NOMO-1 treated with dmso at 0.1 percent for 144 hours (cell line): Measurements from ENCODE around the gene AFAP1L1.
"Not testable (repeated sequence)": the region's sequence is repeated elsewhere in the genome, so short reads cannot be mapped to it uniquely, and the experiment has no call there.

ENCODE experiments used
- DNase-seq: peaks from one replicate; lab custom pipeline; 2025; ENCODE audit not compliant: unreplicated experiment; lab: John Stamatoyannopoulos, UW

AFAP1L1 gene

GRCh38 chr5:149260761-149261160 lies 10.9 kb upstream of the AFAP1L1 start:
- no peak for DNase-seq

DNA sequence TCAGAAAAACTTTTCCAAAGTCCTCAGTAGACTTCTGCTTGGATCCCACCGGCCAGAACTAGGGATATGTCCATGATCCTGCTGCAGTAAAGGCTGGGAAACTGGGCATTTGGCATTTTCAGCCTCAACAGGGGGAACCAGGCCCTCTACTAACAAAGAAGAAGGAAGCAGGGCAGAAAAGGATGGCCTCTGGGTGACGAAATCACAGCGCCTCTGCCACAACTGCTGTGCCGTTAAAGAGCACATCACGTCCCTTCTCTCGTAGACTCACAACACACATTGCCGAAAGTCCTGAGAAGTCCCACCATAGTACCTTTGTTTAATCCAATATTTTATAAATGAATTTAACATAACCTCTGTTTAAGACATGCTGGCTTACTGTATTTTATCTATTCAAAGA lies 10.4 kb upstream of the AFAP1L1 start:
- no peak for DNase-seq

- DNase-seq: no peak
Observed at GRCh38 chr5:149262315-149262714, 9.3 kb upstream of the AFAP1L1 start.

DNA sequence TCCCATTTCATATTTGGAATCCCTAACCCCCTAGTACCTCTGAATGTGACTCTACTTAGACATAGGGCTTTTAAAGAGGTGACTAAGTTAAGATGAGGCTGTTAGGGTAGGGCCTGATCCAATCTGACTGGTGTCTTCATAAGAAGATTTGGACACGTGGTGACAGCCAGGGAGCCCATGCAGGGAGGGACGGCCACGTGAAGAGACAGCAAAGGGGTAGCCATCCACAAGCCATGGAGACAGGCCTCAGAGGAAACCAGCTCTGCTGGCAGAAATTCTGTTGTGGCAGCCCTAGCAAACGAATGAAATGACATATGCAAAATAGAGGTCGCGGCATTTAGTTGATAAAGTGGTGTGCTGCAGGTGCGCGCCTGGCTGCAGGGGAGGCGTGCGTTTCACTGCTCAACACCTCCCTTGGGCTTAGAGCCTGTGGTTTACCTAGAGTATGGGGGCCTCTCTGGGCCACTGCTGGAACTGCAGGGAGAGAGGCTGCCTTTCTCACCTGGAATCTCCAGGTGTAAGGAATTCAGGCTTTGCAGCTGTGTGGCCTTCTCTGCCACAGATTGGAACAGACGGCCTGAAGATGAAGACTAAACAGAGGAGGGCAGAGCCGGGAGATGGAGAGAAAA lies 7.1 kb upstream of the AFAP1L1 start:
- no peak for DNase-seq

GRCh38 chr5:149265068-149265465 lies 6.6 kb upstream of the AFAP1L1 start:
- no peak for DNase-seq

DNA sequence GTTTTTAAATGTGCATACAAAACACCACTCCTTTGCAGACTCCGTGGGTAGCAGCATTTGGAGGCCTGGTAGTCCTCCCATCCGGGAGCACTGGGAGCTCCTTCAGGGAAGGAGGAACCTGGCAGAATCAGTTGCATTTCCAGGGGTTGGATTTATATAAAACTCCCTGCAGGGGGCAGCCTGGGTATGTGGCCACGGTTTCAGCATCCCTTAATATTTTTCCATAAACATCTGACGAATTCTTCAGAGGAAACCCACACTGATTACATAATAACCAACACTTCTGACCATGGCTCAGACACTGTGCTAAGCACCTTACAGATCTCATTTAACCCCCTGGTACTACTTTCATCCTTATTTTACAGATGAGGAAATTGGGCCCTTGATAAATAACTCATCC lies 6.1 kb upstream of the AFAP1L1 start:
- no peak for DNase-seq

- DNase-seq: no peak
Observed at GRCh38 chr5:149267241-149267973, 4.3 kb upstream of the AFAP1L1 start.

GRCh38 chr5:149268928-149269557 lies 2.6 kb upstream of the AFAP1L1 start:
- no peak for DNase-seq

GRCh38 chr5:149271195-149271715 lies 404 bp upstream of the AFAP1L1 start:
- no peak for DNase-seq

- not testable (repeated sequence) for DNase-seq
Observed at GRCh38 chr5:149272781-149273180, 1.1 kb downstream of the AFAP1L1 start.

GRCh38 chr5:149273237-149273636 lies 1.6 kb downstream of the AFAP1L1 start:
- no peak for DNase-seq

- no peak for DNase-seq
Observed at GRCh38 chr5:149273950-149274349, 2.3 kb downstream of the AFAP1L1 start.

GRCh38 chr5:149274939-149275338 lies 3.3 kb downstream of the AFAP1L1 start:
- DNase-seq: no peak

DNA sequence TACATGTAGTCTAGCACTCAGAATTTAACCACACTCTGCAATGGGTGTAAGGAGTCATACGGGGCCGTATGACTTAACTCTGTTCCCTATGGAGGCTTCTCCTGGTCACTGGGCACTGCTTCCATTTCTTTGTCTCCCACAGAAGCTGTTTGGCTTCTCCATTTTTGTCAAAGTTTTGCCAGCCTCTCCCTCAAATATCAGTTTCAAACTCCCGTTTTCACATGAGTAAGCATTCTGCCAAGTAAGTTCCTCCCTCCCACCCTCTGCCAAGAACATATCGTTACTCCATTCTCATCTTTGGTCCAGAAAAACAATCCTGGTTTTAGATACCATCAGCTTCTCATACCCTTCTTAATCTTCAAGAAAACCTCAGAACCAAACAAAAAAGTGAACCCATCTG lies 6.1 kb downstream of the AFAP1L1 start:
- no peak for DNase-seq

- no peak for DNase-seq
Observed at GRCh38 chr5:149278451-149279210, 7.0 kb downstream of the AFAP1L1 start.

GRCh38 chr5:149279661-149280060 lies 8.0 kb downstream of the AFAP1L1 start:
- no peak for DNase-seq

- DNase-seq: no peak
Observed at GRCh38 chr5:149280124-149280523, 8.5 kb downstream of the AFAP1L1 start.

- no peak for DNase-seq
Observed at GRCh38 chr5:149280802-149281201, 9.1 kb downstream of the AFAP1L1 start.

GRCh38 chr5:149282027-149282965 lies 10.6 kb downstream of the AFAP1L1 start:
- DNase-seq: no peak

- DNase-seq: no peak
Observed at GRCh38 chr5:149282966-149283332, 11.3 kb downstream of the AFAP1L1 start.
